HG03342 (cell line): ENCODE results near the gene TMSB4X.
"Not testable (repeated sequence)": the region's sequence is repeated elsewhere in the genome, so short reads cannot be mapped to it uniquely, and the experiment has no call there.

Source experiments
- ATAC-seq: cut with Tn5 transposase; IDR thresholded peaks from one replicate; pipeline ENCODE4 v1.9.1; 2021; ENCODE audit warnings: mild to moderate bottlenecking, moderate library complexity; ENCODE audit not compliant: unreplicated experiment

Gene TMSB4X

GRCh38 chrX:12954981-12955380 lies 19.9 kb upstream of the TMSB4X start:
- ATAC-seq = no peak

- peak; percentile 44 for ATAC-seq
Measured at GRCh38 chrX:12955882-12956703, 18.8 kb upstream of the TMSB4X start.

GRCh38 chrX:12956704-12957534 lies 18.0 kb upstream of the TMSB4X start:
- ATAC-seq = peak; percentile 85

GRCh38 chrX:12958059-12958458 lies 16.9 kb upstream of the TMSB4X start:
- ATAC-seq = no peak

GRCh38 chrX:12958461-12958860 lies 16.4 kb upstream of the TMSB4X start:
- no peak for ATAC-seq

GRCh38 chrX:12961196-12961718 lies 13.7 kb upstream of the TMSB4X start:
- no peak for ATAC-seq

- ATAC-seq = peak; percentile 49
Measured at GRCh38 chrX:12962041-12962504, 12.8 kb upstream of the TMSB4X start.

GRCh38 chrX:12963210-12963850 lies 11.6 kb upstream of the TMSB4X start:
- ATAC-seq = not testable (repeated sequence)

GRCh38 chrX:12965131-12965940 lies 9.6 kb upstream of the TMSB4X start:
- ATAC-seq = no peak

GRCh38 chrX:12966151-12966550 lies 8.8 kb upstream of the TMSB4X start:
- ATAC-seq = no peak

- ATAC-seq = no peak
Measured at GRCh38 chrX:12967711-12968465, 7.0 kb upstream of the TMSB4X start.

- no peak for ATAC-seq
Measured at GRCh38 chrX:12970691-12971202, 4.2 kb upstream of the TMSB4X start.

GRCh38 chrX:12971282-12972003 lies 3.5 kb upstream of the TMSB4X start:
- ATAC-seq = no peak

- ATAC-seq = no peak
Measured at GRCh38 chrX:12972243-12972642, 2.7 kb upstream of the TMSB4X start.

- ATAC-seq = no peak
Measured at GRCh38 chrX:12972878-12973560, 1.9 kb upstream of the TMSB4X start.

- no peak for ATAC-seq
Measured at GRCh38 chrX:12973561-12974304, 1.2 kb upstream of the TMSB4X start.

GRCh38 chrX:12974305-12974795 lies 560 bp upstream of the TMSB4X start:
- no peak for ATAC-seq
